GM21619 (cell line): ENCODE data around the gene KIZ.

ENCODE experiments used
- ATAC-seq: cut with Tn5 transposase; IDR thresholded peaks from one replicate; pipeline ENCODE4 v1.9.1; 2021; ENCODE audit not compliant: unreplicated experiment

KIZ gene

DNA sequence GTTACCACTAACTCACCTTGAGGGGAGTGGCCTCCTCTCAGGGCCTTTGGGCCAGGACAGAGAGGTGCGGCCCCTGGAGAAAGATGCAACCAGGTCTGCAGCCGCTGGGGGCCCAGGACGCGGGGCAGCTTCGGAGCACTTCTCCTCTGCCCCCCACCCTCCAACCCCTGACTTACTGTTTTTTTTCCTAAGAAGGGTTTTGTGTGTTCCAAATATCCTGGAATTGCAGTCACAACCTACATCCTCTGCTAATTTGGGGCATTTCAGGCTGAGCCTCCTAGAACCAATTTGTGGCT lies 21.5 kb upstream of the KIZ start:
- no peak for ATAC-seq

DNA sequence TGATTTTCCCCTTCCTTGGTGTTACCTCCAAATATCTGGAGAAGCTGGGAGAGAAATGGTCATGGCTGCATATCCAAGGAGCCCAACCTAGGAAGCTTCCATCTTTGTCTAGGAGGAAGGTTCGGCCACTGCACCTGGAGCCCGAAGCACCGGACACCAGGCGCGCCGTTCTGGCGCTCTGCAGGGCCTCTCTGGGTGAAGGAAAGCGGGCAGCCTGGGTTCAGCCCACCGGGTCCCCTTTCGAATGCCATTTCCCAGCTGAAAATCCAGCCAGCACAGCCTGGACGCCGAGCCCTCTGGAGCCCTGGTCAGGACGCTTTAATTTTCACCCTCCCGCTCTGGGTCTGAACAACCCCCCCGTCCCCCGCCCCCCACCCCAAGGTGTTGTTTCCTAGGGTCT lies 21.0 kb upstream of the KIZ start:
- ATAC-seq = no peak

DNA sequence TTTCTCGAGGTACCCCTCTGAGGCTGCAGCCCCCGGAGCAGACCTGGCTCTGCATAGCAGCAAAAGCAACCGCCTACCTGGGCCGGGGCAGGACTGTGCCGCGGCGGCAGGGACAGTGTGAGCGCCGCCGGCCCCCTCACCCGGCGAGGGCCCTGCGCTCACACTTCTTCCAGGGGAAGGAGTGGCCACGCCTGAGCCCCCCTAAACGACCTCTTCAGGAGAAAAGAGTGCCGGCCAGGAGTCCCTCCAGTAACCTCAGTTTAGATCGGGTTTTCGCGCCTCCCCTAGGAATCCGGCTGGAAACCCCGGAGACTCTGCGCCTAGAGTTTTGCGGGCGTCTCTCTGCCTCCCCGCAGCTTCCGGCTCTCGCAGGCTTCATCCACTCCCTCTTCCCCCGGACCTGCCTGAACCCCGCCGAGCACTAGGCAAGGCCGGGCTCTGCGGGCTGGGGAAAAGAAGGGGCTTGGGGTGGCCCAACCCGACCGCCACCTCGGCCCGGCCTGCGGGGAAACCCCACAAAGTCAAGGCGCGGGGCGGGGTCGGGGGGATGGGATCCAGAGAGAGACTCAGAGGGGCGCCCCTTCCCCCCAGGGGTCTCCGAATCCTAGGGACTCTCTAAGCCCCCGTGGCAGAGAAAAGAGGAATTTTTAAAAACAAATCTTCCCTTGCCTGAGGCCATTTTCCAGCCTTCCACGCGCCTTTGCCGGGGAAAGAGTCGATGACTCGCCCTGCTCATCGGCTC lies 20.3 kb upstream of the KIZ start:
- ATAC-seq = no peak

DNA sequence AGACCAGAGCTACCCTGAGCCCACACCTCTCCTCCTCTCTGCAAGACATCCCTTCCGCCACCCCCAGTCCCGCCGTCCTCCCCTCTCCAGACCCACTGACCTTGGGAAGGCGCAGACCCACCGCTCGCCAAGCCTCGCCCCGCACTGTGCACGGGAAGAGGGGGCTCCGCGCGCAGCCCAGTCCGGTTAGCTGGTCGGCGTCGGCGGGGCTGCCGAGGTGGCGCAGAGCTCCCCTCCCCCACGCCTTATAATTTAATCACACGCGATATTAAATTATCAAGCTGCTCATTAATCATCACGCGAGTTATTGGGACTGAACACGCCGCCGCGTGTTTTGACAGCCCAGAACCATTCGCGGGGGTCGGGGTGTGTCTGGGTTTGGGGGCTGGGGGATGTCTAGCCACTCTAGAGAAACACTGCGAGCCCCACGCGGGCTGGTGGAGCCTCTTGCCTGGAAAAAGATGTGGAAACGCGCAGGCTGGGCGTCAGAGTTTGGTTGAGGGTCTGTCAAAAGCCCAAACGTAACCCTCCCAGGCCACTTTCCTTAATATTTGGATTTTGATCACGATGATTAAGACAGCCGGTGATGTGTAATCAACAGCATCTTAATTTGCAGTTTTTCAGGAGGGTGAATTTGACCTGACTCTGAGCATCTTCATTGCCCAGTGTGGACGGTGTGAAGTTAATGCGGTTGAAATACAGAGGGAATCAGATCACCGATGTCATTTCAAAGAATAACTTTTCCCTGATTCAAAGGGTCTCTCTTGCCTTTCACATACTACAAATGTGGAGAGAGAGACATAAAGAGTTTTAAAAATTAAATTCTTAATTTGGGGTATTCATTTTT lies 19.5 kb upstream of the KIZ start, which contains the start of gene LINC00237:
TSS of gene LINC00237 (minus strand) at position 188 of the 847 bp plus-strand sequence.
- ATAC-seq = no peak

DNA sequence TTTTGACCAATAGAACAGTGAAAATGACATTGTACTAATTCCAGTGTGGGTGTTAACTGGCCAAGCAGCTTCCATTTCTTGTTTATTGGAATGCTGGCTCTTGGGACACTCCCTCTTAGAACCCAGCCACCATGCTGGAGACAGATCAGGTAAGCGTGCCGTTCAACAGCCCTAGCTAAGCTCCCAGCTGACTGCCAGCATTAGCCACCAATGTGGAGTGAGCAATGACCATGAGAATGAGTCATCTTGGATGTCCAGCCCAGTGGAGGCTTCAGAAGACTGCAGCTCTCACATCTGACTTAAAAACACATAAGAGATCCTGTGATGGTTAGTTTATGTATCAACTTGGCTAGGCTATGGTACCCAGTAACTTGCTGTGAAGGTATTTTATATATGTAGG lies 16.7 kb upstream of the KIZ start:
- ATAC-seq = no peak

DNA sequence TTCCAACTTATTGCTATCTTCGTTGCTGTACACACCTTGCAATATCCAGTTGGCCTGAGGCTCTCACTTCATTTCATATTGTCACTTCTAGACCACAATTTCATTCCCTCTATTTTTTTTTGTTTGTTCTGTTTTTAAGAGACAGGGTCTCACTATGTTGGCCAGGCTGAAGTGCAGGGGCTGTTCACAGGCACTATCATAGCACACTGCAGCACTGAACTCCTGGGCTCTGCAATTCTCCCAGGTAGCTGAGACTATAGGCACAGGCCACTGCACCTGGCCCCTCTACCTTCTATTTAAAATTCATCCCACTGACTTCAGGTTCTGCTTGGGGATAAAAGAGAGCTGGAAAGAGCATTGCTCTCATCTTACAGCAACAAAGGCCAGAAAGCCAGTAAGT lies 15.1 kb upstream of the KIZ start:
- ATAC-seq = no peak

DNA sequence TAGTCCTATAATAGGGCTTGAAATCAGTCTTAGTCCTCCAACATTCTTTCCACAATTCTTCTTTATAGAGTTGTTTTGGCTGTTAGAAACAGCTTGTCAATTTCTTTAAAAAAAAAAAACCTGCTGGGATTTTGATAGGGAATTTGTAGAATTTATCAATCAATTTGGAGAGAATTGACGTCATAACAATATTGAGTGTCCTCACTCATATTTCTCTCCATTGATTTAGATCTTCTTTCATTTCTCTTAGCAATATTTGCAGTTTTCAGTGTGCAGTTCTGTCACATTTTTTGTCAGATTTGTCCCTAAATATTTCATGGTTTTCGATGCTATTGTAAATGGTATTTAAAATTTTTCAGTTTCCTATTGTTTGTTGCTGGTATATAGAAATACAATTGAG lies 14.5 kb upstream of the KIZ start:
- ATAC-seq = no peak

DNA sequence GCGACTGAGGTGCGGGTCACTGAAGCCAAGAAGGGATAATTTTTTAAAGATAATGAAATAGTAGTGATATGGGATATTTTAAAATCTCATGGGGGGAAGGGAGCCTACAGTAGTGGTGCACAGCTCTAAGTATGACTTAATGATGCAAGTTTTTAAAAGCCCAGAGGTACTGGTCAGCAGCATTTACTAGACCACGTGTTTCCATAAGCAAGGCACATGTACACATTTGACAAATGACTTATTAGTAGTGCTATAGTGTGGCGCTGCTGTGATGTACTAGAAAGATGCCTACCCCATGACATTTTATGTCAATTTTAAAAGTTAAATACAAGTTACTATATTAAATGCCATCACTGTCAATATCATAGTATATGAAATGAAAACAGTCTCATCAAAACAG lies 12.2 kb upstream of the KIZ start:
- ATAC-seq = no peak

DNA sequence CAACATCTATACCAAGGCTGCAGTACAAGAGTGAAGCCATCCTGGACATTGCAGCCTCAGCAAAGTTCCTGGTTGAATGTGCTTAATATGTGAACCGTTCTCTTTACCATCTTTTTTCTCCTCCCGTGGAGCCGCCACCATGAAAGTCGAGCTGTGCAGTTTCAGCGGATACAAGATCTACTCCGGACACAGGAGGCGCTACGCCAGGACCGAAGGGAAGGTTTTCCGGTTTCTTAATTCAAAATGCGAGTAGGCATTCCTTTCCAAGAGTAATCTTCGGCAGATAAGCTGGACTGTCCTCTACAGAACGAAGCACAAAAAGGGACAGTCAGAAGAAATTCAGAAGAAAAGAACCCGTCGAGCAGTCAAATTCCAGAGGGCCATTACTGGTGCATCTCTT lies 11.3 kb upstream of the KIZ start:
- no peak for ATAC-seq

DNA sequence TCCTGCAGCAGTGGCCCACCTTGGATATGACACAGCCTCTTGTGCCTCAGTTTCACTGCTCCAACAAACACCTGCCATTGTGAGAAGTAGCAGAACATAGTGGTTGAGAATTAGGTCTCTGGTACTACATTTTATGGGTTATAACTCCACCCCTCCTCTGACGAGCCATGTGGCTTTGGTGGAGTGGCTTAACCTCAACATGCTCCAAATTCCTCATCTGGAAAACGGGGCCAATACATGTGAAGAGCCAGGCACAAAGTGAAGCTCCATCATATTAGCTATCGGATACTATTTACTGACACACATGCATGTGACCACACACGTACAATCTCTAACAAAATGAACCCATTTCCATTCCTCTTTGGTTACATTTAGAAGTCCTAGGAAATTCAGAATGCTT lies 8.4 kb upstream of the KIZ start:
- ATAC-seq = no peak

DNA sequence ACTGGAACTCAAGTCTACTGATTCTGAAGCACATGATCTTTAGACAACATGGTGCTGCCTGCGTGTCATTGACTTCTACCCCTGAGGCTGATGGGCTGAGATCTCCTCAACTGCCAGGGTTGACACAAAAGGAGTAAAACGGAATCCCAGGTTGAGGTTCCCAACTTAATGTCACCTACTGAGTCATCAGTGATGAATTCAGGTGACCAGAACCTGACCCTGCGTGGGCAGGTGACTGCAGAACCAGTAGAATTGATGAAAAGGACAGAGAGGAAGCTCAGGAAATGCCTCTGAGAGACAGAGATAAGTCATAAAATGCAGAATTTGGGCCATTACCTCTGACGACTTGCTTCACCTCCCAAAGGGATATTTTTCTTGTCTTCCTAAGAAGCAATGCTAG lies 7.7 kb upstream of the KIZ start:
- ATAC-seq = no peak

DNA sequence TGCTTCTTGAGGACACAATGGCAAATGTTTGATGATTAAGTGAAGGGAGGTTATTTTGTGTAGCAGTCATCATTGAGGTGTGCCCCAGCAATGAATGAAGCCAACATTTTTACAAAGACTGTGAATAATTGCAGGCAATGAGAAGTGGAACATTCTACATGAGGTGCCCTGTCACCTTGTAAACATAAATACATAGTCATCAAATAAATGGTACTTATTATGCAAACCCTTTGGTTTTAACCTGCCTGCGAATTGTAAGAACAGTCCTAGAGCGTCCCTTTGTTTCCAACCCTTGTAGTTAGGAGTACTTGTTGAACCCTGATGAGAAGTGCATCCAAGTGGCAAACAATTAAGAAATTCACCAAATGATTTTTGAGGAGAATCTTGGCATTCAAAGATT lies 7.1 kb upstream of the KIZ start:
- ATAC-seq = no peak

DNA sequence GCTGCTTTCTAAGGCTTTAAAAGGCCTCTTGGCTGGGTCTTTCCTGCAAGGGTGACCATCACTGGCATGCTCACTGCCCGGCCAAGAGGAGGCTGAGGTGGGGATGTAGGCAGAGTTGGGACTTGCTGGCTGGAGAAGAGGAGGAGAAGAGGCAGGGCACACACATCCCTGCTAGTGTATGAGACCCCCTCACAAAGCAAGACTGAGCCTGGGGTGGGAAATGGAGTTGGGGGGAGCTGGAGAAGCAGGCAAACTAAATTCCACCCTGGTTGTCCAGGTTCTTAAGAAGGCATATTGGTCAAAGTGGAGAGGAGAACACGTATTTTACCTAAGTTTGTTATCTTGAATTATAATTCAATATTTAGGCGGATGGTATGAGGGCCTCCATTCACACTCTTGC lies 1.7 kb upstream of the KIZ start:
- ATAC-seq = no peak

DNA sequence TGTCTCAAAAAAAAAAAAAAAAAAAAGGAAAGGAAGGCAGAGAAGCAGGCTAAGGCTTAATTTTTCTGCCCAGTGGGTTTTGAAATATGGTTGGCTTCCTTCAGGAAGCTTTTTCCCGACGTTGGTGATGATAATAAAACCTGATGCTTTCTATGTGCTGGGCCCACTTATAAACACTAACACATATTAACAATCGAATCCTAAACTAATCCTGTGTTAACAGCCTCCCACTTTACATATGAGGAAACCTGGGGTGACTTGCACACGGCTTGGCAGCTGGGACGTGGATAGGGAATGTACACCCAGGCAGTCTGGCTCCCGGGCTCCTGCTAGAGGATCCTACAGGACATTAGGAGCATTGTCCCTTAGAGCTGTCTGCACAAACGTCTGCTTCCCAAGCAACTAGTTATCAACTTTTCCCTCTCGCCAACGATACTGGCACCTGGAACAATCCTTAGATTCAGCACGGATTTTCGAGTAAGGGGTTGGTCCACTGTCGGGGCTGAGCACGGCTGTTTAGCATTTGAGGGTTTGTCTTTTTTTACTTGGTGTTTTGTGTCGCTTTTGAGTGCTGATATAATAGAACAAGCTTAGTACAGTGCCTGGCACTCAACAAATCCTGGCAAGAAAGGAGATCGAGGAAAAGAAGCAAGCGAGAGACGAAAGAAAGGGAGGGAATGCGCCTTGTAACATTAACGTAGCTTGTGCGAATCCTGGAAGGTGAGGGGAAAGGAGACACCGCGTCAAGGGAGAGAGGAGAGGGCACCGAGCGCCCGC lies 622 bp upstream of the KIZ start:
- ATAC-seq = peak; percentile 23

DNA sequence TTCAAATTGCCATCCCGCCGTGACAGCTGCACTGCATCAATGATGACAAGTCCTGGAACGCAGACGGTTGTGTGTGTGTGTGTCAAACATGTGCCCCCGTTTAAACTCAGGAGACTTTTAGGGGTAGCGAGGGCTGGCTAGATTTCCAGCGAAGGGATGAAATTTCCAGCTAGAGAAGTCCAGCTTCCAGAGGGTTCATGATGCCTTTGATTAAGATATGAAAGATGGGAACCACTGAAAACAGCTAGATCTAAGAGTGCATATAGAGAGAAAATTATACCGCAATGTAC lies 644 bp downstream of the KIZ start:
- no peak for ATAC-seq

DNA sequence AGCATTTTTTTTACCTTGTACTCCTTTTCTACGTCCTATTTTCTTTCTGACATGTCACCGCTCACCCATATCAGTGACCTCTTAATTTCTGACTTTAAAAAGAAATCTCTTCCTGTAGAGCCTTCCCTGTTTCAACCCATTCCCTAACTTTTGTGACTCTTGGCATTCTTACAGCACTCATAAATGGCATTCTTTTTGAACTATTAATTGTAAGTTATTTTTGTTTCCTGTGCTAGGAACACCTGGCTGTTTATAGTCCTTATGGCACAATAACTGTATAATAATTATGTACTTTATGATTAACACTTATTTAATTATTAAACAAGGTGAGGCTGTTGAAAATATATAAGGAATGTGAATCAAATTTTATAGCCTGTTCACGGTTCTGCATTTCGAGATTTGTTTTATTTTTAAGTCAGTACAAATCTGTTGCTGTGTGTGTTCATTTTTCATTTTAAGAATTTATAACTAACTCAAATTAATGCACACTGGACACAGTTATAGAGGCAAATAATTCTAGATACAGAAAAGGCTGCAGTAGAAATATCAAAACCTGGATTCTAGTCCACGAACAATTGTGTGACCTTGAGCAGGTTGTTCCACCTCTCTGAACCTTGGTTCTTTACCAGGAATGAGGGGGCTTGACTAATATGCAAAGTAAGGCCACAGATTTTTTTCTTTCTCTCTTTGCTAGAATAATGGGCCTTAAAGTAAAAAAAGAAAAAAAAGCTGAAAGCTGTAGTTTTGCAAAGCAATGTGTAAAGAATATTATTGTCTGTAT lies 1.5 kb downstream of the KIZ start:
- no peak for ATAC-seq

DNA sequence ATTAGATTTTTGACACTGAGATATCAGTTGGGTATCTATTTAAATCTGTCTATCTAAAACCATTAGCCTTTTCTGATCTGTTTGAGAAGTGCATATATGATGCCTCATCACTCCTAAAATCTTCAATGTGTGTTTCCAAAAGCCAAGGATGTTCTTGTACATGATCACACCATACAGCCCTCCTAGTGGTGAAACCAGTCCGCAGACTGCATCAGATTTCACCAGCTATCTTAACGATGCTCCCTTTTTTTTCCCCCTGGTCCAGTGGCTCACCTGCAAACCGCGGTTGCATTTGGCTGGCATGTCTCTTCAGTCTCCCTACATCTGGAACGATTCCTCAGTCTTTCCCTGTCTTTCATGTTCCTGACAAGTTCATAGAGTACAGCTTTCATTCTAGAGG lies 4.0 kb downstream of the KIZ start:
- ATAC-seq = no peak

DNA sequence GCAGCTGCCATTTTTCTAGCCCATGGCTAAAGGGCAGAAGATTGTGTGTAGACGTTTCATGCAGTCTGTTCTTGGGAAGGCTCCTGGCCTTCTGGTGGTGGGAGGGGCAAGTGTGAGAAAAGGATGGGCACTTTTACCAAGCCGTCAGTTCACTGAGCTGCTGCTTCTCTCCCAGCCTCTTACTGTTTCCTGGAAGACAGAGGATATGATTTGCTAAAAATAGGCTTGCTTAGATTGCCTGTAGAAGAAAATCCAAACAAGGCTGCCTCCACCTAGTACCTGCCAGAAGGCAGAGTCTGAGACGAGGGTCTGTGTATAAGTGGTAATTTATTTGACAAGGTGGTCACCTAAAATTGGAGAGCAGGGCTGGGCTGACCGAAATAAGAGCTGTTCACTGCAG lies 7.5 kb downstream of the KIZ start:
- ATAC-seq = no peak

DNA sequence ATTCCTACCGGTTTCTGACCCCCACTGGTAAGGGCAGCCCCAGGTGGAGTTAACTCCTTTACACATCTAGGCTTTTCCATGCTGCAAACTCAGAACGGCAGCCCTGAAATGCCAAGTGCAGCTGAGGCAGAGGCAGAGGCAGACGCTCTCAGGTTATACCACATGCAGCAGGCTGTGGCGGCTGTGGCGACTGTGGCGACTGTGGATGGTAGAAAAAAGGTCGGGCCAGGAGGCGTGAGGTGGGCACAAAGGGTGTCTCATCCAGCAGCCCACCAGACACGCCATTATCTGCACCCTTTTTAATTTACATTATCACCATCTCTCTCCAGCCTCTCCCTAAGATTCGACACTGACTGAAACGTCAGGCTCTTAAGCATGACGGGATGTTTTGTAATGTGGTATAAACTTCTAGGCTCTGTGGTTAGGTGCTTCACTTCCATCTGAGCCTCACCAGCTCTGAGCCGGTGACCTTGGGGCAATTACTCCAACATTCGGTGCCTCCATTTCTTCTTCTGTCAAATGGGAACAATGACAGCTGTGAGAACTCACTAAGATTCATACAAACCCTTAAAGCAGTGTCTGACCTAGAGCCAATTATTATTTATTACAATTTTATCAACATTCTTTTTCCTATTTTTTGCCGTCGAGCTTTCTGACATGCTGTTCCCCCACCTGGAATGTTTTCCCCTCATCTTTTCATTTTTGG lies 8.2 kb downstream of the KIZ start:
- ATAC-seq = no peak

DNA sequence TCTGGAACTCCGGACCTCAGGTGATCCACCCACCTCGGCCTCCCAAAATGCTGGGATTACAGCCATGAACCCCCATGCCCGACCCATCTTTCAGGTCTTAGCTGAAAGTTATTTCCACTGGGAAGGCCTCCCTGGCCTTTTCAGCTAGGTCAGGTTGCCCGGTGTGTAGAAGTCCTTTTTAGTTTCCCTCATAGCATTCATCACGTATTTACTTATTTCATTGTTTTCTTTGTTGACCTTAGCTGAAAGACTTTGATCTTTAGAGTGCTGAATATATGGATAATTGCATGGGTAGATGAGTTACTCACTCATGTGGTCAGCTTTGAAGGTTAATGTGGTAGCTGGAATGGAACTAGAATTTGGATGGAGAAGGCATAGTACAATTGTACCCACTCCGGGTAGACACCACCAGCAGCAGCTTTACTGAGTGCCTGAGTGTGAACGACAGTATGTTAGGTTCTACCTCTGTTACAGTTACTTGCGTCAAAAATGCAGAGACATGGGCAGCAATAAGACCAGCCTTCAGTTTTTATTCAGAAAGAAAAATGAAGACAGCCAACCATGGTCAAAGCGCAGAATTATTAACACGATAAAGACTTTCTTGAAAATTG lies 9.1 kb downstream of the KIZ start:
- no peak for ATAC-seq
